MCF 10A (cell line): ENCODE data around the gene TMEFF2. TPM values are rescaled to one million over a fixed set of nuclear protein-coding genes. Genes with fewer than 3 reads are reported as not detected.

Experiments used
- BruUV-seq: library from RNA; stranded (reverse); fragments of 400-500 nt; replicated peaks from 2 replicates; lab custom pipeline; 2021; lab: Mats Ljungman, UMichigan
- CTCF ChIA-PET: fragments of 300-600 bp; sonication (Branson Sonifier 250); formaldehyde crosslinking; extraction: SDS; loops from one replicate; lab custom pipeline; 2021; ENCODE audit warnings: antibody characterized with exemption, inconsistent platforms; lab: Yijun Ruan, JAX
- POLR2A ChIA-PET: fragments of 300-600, 350-650 bp; sonication (Branson Sonifier 250); formaldehyde crosslinking; extraction: SDS; loops from one replicate; lab custom pipeline; 2020; ENCODE audit warnings: antibody characterized with exemption, inconsistent platforms; lab: Yijun Ruan, JAX
- DNase-seq: peaks from one replicate; pipeline ENCODE4 v3.0.0-alpha.2; 2018; ENCODE audit not compliant: unreplicated experiment
- H3K27ac Mint-ChIP-seq: one replicate; pipeline ENCODE4 v1.8.0; 2022; ENCODE audit warnings: mild to moderate bottlenecking, low read depth, mixed read lengths; ENCODE audit not compliant: unreplicated experiment
- H3K27me3 Mint-ChIP-seq: one replicate; pipeline ENCODE4 v1.8.0; 2022; ENCODE audit warnings: mixed read lengths; ENCODE audit not compliant: insufficient read depth, unreplicated experiment
- H3K36me3 Mint-ChIP-seq: one replicate; pipeline ENCODE4 v1.8.0; 2022; ENCODE audit warnings: mild to moderate bottlenecking, moderate library complexity, mixed read lengths; ENCODE audit not compliant: insufficient read depth, unreplicated experiment
- H3K4me1 Mint-ChIP-seq: one replicate; pipeline ENCODE4 v1.8.0; 2022; ENCODE audit warnings: mixed read lengths; ENCODE audit not compliant: insufficient read depth, unreplicated experiment
- H3K4me3 Mint-ChIP-seq: one replicate; pipeline ENCODE4 v1.8.0; 2022; ENCODE audit warnings: mild to moderate bottlenecking, moderate library complexity, mixed read lengths; ENCODE audit not compliant: unreplicated experiment
- H3K9me3 Mint-ChIP-seq: one replicate; pipeline ENCODE4 v1.8.0; 2022; ENCODE audit warnings: mixed read lengths; ENCODE audit not compliant: unreplicated experiment
- intact Hi-C: fragments of 100-400 bp; cut with micrococcal nuclease; formaldehyde crosslinking; loops from 2 replicates; pipeline ENCODE4 v1.14.1; 2022
- total RNA-seq: library from RNA; stranded (reverse); gene quantifications from 2 replicates; pipeline ENCODE4 v1.2.3, GENCODE V29; 2022
- TF ChIP-seq, protein P1 (sequence below): fragments of 200-600 bp; IDR thresholded peaks from one replicate; pipeline ENCODE4 v1.8.0; 2022; ENCODE audit warnings: antibody characterized with exemption, mild to moderate bottlenecking; ENCODE audit not compliant: unreplicated experiment

Gene TMEFF2
- total RNA-seq, 1 experiment from 2014 or later, result not detected

DNA sequence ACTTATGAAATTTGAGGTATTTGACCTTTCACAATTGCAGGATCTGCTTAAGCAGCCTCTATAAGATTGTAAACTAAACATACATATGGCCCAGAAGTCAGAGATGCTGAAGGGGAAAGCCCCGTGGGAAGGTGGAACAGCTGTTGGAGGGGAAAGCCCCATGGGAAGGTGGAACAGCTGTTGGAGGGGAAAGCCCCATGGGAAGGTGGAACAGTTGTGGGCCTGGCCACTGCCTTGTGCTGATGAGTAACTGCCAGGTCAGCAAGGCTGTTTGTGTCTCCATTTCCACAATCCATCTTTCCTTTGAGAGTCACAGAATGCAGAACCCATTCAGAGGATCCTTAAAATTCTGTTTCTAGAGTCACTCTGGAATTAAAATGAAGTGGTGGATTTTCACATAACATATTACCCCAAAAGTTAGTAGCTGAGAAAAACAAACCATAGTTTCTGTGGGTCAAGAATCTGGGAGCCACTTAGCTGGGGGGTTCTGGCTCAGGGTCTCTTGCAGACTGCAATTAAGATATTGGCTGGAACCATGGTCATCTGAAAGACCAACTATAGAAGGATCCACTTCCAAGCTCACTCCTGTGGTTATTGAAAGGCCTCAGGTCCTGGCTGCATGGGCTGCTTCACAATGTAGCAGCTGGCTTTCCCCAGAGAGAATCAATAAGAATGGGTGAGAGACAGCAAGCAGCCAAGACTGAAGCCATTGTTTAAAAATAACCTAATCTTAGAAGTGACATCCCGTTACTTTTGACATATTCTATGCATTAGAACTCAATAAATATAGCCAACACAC is 261.2 kb downstream of the TMEFF2 start:
- no peaks in the 10 kb centered on the region for H3K27me3 Mint-ChIP-seq
- intact Hi-C loops, result no loop called here
- ChIA-PET CTCF (interaction anchor here (0.6 to 2.7 kb wide), 2 partner anchors 8 to 242 kb away, joined by 4 to 9 read pairs; no protein-coding TSS in a partner anchor), POLR2A (interaction anchor here (0.7 to 1.2 kb wide), 2 partner anchors 14 to 67 kb away, joined by 4 read pairs; no protein-coding TSS in a partner anchor)
- H3K4me3 Mint-ChIP-seq, result no peak overlapping the region
- TF ChIP-seq, protein P1, sequence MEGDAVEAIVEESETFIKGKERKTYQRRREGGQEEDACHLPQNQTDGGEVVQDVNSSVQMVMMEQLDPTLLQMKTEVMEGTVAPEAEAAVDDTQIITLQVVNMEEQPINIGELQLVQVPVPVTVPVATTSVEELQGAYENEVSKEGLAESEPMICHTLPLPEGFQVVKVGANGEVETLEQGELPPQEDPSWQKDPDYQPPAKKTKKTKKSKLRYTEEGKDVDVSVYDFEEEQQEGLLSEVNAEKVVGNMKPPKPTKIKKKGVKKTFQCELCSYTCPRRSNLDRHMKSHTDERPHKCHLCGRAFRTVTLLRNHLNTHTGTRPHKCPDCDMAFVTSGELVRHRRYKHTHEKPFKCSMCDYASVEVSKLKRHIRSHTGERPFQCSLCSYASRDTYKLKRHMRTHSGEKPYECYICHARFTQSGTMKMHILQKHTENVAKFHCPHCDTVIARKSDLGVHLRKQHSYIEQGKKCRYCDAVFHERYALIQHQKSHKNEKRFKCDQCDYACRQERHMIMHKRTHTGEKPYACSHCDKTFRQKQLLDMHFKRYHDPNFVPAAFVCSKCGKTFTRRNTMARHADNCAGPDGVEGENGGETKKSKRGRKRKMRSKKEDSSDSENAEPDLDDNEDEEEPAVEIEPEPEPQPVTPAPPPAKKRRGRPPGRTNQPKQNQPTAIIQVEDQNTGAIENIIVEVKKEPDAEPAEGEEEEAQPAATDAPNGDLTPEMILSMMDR, result no peak
- BruUV-seq, result no TSS peak
- no peaks in the 10 kb centered on the region for H3K36me3 Mint-ChIP-seq
- peaks cover 12% of the 10 kb centered on the region for H3K4me1 Mint-ChIP-seq
- H3K27ac Mint-ChIP-seq, result no peak overlapping the region
- peak; percentile 30 for DNase-seq
- H3K9me3 Mint-ChIP-seq, result no peaks in the 10 kb centered on the region

DNA sequence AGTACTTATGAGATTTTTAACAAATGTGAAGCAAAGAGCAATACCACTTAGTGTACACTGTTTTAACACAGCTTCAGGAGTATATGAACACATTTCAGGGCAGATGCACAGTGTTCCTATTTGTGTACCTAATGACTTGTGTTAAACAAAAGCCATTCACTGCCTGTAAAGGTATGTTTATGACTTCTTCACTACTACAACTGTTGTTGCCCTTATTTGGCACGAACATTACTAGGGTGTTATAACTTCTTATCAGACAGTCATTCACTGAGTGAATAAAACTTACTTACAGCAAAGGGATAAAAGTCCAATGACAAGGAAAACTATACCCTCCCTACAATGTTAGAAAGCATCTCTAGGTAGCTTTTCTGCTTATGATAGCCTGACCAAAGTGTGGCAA is 262.4 kb downstream of the TMEFF2 start:
- CTCF ChIA-PET, result interaction anchor here (0.7 kb wide), 1 partner anchor 194 kb away, joined by 3 read pairs; no protein-coding TSS in a partner anchor
- no peaks in the 10 kb centered on the region for H3K36me3 Mint-ChIP-seq
- peaks cover 23% of the 10 kb centered on the region for H3K4me1 Mint-ChIP-seq

DNA sequence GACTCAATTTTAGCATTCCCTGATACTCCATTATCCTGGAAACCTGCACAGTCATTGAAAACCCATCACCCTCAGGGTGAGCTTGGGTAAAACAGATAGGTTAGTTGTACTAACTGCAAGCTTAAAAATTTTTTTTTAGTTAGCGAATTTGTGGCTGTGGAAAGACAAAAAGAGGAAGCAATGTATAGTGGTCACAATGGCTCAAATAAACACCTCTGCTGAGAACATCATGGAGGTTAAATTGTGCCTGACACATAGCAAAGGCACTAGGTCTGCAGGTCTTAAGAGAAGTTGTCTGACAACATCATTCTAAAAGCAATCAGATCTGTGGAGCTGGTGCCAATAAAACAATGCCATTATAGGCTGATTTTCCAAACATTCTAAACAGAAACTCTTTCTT is 263.4 kb downstream of the TMEFF2 start:
- POLR2A ChIA-PET, result interaction anchor here (0.5 to 1.1 kb wide), 2 partner anchors 11 to 24 kb away, joined by 3 to 4 read pairs; no protein-coding TSS in a partner anchor
- CTCF ChIA-PET, result interaction anchor here (0.6 to 0.9 kb wide), 2 partner anchors 160 to 231 kb away, joined by 3 read pairs; no protein-coding TSS in a partner anchor
- no TSS peak for BruUV-seq
- Mint-ChIP-seq H3K27ac (no peak overlapping the region), H3K4me3 (no peak overlapping the region), H3K4me1 (peaks cover 25% of the 10 kb centered on the region), H3K9me3 (no peaks in the 10 kb centered on the region), H3K27me3 (no peaks in the 10 kb centered on the region), H3K36me3 (no peaks in the 10 kb centered on the region)
- DNase-seq, result no peak
- TF ChIP-seq, protein P1, result no peak
- intact Hi-C loops, result no loop called here

More for the DNA sequence above, 262.4 kb downstream of the TMEFF2 start:
- no peak overlapping the region for H3K4me3 Mint-ChIP-seq
- H3K27me3 Mint-ChIP-seq, result no peaks in the 10 kb centered on the region
- no TSS peak for BruUV-seq
- TF ChIP-seq, protein P1, result no peak
- H3K27ac Mint-ChIP-seq, result no peak overlapping the region
- intact Hi-C loops, result no loop called here
- POLR2A ChIA-PET, result interaction anchor here (0.6 to 1.2 kb wide), 3 partner anchors 10 to 68 kb away, joined by 3 to 4 read pairs (median 4); no protein-coding TSS in a partner anchor
- H3K9me3 Mint-ChIP-seq, result no peaks in the 10 kb centered on the region
- DNase-seq, result no peak

DNA sequence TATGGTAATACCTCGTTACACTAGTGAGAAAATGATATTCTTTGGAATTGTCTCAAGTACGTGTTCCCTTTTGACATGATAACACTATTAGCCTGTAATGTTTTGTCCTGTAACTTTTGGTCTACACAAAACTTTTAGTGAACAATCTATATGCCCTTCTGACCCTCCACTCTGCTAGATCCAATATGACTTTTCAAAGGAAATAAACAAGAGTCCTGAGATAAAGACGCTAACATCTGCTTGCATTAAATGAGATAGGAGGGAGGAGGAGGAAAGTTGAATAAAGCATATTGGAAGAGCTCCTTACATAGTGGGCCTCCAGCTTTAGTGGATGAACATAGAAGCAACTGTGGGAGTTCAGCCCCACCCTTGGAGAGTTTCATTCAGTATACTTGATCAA is 264.5 kb downstream of the TMEFF2 start:
- H3K4me3 Mint-ChIP-seq, result no peak overlapping the region
- ChIA-PET CTCF (interaction anchor here (0.6 kb wide), 1 partner anchor 233 kb away, joined by 3 read pairs; no protein-coding TSS in a partner anchor), POLR2A (interaction anchor here (0.6 kb wide), 1 partner anchor 80 kb away, joined by 4 read pairs; no protein-coding TSS in a partner anchor)
- TF ChIP-seq, protein P1, result no peak
- H3K36me3 Mint-ChIP-seq, result no peaks in the 10 kb centered on the region
- BruUV-seq, result no TSS peak
- H3K27me3 Mint-ChIP-seq, result no peaks in the 10 kb centered on the region
- H3K9me3 Mint-ChIP-seq, result no peaks in the 10 kb centered on the region
- peaks cover 25% of the 10 kb centered on the region for H3K4me1 Mint-ChIP-seq
- no peak overlapping the region for H3K27ac Mint-ChIP-seq
- intact Hi-C loops, result no loop called here
- DNase-seq, result no peak
